ENCODE data around the gene SLMAP.

SLMAP gene, protein sequence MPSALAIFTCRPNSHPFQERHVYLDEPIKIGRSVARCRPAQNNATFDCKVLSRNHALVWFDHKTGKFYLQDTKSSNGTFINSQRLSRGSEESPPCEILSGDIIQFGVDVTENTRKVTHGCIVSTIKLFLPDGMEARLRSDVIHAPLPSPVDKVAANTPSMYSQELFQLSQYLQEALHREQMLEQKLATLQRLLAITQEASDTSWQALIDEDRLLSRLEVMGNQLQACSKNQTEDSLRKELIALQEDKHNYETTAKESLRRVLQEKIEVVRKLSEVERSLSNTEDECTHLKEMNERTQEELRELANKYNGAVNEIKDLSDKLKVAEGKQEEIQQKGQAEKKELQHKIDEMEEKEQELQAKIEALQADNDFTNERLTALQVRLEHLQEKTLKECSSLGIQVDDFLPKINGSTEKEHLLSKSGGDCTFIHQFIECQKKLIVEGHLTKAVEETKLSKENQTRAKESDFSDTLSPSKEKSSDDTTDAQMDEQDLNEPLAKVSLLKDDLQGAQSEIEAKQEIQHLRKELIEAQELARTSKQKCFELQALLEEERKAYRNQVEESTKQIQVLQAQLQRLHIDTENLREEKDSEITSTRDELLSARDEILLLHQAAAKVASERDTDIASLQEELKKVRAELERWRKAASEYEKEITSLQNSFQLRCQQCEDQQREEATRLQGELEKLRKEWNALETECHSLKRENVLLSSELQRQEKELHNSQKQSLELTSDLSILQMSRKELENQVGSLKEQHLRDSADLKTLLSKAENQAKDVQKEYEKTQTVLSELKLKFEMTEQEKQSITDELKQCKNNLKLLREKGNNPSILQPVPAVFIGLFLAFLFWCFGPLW

GRCh38 chr3:57755741-57756527, at the start of gene SLMAP:
TSS of gene SLMAP (plus strand) at chr3:57756309. CDS start at chr3:57757652, 1,343 bp downstream.
- peak; percentile 97 for DNase-seq

DNA sequence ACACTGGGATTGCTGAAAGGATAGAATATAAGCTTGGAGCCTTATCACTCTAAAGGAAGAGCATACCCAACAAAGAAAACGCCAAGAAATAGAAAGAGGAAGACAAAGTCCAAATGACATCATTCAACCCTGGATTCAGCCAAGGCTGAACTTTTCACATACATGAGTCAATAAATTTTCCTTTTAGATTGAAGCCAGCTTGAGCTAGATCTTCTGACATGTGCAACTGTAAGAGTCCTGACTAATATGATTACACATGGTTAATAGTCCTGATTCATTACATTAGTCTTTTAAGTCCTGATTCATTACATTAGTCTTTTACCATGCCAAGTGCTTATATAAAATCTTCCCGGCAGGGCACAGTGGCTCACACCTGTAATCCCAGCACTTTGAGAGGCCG, 49.6 kb upstream of the SLMAP start:
- DNase-seq, result no peak

DNA sequence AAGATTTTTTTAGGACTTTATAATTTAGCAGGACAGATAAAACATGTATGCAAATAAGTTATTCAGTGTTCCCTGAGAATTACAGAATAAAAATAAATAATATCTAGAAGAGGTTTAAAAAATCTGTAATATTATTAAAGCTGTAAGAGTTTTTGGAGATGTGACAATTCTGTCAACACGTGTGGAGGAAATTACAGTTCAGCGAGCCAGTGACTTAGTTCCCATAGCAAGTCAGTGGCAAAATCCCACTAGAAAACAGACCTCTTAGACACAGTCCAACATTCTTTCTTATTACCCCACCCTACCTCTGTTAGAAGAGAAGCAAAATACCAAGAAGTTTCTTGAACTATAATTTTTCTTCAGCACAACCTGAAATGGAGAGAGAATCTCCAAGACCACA, 47.1 kb upstream of the SLMAP start:
- DNase-seq, result no peak

- no peak for DNase-seq
Observed at GRCh38 chr3:57709559-57709958, 46.5 kb upstream of the SLMAP start.

- DNase-seq, result no peak
Observed at GRCh38 chr3:57715686-57716085, 40.4 kb upstream of the SLMAP start.

GRCh38 chr3:57717205-57717868, 38.8 kb upstream of the SLMAP start:
- no peak for DNase-seq

- no peak for DNase-seq
Observed at GRCh38 chr3:57718118-57718517, 38.0 kb upstream of the SLMAP start.

- no peak for DNase-seq
Observed at GRCh38 chr3:57726397-57726796, 29.7 kb upstream of the SLMAP start.

DNA sequence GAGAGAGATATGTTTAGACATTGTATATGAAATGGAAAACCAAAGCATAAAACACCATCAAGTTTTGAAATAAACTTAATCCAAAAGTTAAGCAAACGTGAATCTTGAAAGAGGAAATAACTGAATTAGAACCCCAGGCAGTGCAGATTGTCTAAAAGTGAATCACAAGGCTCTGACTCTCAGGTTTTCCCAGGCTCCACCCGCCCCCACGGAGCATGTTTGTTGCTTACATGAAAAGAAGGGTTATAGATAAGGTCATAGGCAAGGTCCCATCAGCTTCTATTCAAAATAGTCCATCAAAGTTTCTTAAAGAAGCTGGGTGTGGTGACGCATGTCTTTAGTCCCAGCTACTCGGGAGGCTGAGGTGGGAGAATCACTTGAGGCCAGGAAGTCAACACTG, 29.0 kb upstream of the SLMAP start:
- no peak for DNase-seq

DNA sequence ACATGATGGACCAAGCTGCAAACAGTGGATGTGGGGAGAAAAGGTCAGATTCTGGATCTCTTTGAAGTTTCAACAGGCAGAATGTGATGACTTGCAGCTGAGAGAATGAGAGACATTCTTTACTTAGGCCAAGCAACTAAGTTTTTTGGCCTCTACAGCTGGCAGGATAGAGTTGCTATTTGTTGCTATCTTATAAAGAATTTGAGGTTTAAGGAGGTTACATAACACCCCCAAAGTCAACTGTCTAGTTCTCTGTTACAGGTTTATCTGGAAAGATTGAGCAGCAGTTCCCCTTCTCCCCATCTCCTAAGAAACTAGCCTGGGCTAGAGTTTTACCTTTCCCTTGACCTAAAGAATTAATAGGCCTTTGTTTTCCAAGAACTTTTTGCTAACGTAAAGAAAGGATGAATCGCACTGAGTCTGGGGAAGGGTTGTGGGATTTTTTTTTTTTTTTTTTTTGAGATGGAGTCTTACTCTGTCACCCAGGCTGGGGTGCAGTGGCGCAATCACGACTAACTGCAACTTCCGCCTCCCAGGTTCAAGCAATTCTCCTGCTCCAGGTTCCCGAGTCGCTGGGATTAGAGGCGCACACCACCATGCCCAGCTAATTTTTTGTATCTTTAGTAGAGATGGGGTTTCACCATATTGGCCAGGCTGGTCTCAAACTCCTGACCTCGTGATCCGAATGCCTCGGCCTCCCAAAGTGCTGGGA, 26.6 kb upstream of the SLMAP start:
- DNase-seq, result no peak

GRCh38 chr3:57730682-57731081, 25.4 kb upstream of the SLMAP start:
- no peak for DNase-seq

GRCh38 chr3:57731311-57731710, 24.8 kb upstream of the SLMAP start:
- DNase-seq, result no peak

DNA sequence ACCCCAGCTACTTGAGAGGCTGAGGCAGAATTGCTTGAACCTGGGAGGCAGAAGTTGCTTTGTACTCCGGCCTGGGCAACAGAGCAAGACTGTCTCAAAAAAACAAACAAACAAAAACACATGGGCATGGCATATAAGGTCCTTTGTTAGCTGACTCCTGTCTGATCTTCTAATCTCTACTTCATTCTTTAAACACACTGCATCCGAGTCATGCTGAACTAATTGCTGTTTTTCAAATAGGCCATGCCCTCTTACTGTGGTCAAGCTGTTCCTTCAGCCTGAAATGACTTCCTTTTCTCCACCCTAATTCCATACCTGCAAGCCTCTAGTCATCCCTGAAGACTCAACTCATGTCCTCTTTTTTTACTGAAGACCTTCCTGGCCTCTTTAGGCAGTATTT, 22.3 kb upstream of the SLMAP start:
- DNase-seq, result no peak

- DNase-seq, result no peak
Observed at GRCh38 chr3:57735405-57735804, 20.7 kb upstream of the SLMAP start.

DNA sequence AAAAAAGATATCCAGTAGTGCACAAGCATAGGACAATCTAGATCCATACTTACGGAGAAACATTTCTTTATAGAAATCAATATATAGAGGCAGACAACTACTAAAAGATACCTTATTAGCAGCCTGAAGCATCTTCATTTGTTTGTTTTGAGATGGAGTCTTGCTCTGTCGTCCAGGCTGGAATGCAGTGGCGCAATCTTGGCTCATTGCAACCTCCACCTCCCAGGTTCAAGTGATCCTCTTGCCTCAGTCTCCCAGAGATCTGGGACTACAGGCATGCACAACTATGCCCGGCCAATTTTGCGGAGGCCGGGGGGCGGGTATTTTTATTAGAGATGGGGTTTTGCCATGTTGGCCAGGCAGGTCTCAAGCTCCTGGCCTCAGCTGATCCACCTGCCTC, 18.3 kb upstream of the SLMAP start:
- DNase-seq, result no peak

DNA sequence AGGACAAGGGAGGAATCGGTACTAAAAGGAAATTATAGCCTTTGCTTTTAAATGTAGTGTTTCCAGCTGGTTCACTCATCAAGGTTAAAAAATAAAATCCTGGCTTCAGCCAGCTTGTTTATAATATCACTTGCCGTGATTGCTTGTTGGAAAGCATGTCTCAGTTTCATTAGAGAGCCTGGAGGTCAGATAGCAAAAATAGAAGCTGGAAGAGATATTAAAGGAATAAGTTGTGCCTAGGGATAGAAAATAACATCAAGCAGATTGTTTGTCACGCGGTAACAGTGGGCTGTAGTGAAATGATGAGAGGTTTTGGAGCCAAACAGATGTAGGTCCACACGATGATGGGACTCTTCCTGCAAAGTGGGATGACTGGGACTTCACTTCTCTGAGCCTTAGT, 17.7 kb upstream of the SLMAP start:
- DNase-seq, result no peak

DNA sequence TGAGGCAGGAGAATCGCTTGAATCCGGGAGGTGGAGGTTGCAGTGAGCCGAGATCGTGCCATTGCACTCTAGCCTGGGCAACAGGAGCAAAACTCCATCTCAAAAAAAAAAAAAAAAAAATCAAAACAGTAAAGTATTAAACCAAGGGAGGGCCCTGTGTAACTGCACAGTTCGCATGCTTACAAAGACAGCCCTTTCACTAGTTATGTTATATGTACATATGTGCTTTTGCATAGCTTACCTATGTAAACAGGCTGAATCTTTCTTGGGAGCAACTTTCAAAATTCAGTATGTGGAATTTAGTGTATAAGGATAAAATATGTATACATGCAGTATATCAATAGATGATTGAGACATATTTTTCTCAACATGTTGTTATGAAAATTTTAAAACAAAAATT, 16.1 kb upstream of the SLMAP start:
- no peak for DNase-seq

DNA sequence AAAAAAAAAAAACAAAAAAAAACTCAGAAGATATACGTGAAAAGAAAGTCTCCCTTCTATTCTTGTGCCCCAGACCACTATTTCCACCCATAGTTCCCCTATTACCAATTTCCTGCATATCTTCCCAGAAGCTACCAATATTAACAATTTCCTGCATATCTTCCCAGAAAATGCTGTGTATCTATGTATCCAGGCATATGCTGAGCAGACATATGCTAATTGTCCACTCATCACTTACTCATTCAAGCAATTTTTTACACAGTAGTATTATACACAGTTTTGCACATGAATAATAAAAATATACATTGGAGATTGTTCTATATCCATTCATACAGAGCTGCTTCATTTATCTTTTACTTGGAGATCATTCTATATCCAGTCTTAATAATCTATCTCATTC, 12.6 kb upstream of the SLMAP start:
- DNase-seq, result no peak

DNA sequence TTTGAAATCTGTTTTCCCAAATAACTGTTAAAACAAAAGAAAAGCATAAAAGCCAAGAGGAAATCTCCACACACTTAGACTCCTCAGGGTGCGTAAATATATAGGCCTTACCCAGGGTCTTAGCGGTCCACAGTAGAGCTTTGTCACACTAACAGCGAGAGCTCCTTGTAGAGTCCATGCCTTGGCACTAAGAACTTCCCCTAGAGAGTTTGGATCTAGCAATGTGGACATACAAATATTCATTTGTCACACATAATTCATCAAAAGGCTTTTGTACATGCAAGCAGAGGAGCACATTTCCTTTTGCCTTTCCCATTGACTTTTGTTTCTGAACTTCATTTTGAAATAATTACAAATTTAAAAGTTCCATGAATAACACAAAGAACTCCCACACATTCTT, 11.0 kb upstream of the SLMAP start:
- no peak for DNase-seq

DNA sequence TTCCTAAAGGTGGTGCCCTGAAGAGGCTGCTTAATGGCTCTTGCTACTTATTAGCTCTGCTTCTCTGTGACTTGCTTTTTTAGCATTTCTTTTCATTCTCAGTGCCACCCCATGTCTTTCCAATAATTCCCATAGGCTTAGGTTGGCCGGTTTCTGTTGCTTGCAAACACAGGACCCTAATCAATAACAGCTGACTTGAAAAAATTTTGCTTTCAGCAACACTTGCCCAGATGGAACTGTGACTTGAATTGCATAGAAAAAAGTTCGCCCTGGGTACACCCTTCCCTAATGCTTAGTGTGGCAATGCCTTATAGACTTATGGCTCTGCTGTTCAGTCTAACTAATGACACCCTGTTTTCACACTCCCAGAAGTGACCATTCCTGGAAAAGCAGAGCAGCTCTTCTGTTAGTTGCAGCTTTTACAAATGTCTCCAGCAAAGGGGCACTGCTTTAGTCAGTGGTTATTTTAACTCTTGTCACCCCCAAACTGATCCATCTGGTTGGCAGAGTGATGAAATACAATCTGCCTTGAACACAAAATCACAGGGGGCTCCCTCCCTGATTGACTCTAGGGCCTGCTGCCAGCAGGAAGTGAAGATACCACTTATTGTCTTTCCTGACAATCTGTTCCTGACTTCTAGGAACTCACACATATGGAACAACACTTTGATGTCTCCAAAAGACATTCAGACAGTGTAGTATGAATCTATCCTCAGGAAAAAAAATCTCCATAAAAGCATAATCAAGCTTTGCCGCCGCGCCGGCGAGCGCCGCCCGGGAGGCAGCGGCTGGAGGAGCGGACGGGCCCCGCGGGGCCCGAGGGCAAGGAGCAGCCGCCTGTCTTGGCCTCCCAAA, 9.7 kb upstream of the SLMAP start:
- DNase-seq, result no peak

DNA sequence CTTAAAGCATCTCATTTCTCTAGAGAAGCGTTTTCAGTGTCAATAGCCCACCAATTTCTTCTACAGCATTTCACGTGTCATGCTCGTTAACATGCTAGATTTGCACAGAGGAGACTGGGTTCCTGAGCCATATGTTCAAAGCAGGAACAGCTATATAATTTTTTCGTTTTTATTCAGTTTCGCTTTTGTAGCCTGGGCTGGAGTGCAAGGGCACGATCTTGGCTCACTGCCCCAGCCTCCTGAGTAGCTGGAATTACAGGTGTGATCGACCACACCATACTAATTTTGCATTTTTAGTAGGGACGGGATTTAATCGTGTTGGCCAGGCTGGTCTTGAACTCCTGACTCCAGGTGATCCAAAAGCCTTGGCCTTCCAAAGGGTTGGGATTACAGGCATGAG, 6.6 kb upstream of the SLMAP start:
- DNase-seq, result no peak
